ENCODE data around the gene NELFA.

- TF ChIP-seq ZFP3 (CRISPR knock-in tag; IDR thresholded peaks at IDR 0.05): no peak
- TF ChIP-seq CSRNP3 (CRISPR knock-in tag; IDR thresholded peaks at IDR 0.05): no peak
- TF ChIP-seq TOX (CRISPR knock-in tag; IDR thresholded peaks at IDR 0.05; ENCODE audit: borderline replicate concordance): no peak
- TF ChIP-seq ZNF565 (CRISPR knock-in tag; conservative IDR thresholded peaks at IDR 0.05; ENCODE audit: low read depth): no peak
- no peak for TF ChIP-seq ESRRG (CRISPR knock-in tag; IDR thresholded peaks at IDR 0.05)
- no peak for TF ChIP-seq ZFP30 (CRISPR knock-in tag; IDR thresholded peaks at IDR 0.05)
Observed at GRCh38 chr4:1948892-1949436, 59.8 kb downstream of the NELFA start.
